Stimulated activated CD4-positive, alpha-beta T cell treated with anti-CD3 and anti-CD28 coated beads, Interleukin-2, amount 100 ng/mL, for 24 hours (primary cell): ENCODE data around the gene RPLP1.

ENCODE experiments used
- DNase-seq, 2 donors: peaks; one replicate each; pipeline ENCODE4 v3.0.0-alpha.2; 2020

Gene RPLP1

GRCh38 chr15:69452692-69453521 lies at the start of gene RPLP1:
TSS of gene RPLP1 (plus strand) at chr15:69452818. CDS start at chr15:69452949, 131 bp downstream.
- peak; percentile 94 to 95 for DNase-seq

DNA sequence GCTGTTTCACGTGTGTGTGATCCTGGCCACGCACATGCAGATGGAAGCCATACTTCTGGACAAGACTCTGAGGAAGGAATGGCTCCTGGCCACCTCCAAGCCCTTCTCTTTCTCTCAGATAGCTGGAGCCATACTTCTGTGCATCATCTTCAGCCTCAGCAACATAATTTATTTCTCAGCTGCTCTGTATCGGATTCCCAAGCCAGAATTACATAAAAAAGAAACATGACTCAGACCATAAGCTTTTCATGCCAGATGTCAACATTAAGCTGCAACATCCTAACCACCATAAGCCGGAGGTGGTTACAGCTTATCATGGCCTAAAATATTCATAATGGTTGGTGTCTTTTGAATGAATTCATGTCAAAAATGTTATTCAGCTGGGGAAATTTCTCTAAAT lies 49.0 kb upstream of the RPLP1 start:
- no peak for DNase-seq

DNA sequence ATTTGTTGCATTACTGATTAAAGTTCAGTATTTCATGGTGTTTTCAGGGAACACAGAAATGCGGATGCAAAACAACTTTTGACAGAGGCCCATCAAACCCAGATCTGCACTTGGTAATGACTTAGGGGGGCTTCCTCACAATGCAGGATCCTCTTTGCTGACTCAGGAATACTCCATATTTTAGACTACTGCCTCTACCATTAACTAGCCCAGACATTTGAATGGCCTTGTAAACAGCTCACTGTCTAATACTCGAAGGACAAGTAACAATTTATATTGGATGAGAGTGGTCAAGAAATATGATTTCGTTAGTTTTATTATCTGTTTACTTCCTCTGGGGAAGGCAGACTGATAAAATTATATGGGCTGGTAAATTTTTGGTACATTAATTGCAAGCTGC lies 47.5 kb upstream of the RPLP1 start:
- no peak for DNase-seq

DNA sequence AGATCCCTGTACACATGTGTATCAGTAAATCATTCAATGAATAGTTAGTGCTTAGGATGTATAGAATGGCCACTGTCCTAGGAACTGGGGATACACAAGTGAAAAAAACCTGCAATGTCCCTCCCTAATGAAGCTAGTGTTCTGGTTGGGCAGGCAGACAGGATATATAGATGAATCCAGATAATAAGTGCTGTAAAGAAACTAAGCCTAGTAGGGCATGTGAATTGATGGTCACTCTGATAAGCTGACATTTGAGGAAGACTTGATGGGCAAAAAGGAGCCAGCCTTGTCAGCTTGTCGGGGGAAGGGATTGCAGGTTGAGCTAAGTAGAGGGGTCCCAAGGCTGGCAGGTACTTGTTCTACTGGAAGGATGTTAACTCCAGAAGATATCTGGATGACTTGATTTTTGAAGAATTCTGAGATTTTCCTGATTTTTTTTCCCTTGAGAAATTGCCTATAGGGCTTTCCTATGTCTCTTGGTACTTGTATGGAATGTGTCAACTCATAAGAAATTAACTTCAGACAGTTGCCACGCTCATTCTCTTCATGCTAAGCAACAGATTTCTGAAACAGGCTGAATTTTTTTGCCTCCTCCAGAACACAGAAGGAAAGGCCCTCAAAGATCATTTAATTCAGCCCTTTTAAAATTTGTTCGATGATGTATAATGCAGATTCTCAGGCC lies 44.8 kb upstream of the RPLP1 start:
- no peak for DNase-seq

GRCh38 chr15:69408841-69409240 lies 43.8 kb upstream of the RPLP1 start:
- DNase-seq = no peak

DNA sequence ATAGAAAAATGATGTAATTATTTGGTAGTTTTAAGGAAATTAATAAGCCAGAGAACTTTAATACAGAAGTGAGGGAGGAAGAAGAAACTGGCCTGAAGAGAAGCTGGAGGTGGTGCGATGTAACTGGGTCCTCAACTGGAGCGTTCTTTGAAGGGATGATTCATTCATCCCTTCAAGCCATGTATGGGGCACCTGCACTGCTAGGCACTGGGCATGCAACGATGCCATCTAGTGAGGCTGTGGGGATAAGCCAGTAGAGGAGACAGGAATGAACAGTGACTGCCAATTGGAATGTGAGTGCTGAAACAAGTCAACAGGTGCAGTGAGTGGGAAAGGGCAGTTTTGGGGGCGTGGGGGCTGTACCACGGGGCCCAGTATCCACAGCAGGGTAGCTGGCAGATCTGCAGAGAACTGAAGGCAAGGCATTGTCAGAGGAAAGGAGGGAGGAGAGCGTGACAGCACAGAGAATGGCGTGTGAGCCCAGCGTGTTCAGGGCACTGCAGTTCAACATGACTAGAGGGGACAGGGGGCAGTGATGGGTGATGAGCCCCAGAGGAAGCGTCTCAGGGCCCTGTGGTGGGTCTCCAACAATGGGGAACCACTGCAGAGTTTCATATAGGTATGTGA lies 42.3 kb upstream of the RPLP1 start:
- DNase-seq = peak in 1 of 2 donors; percentile 48

- no peak for DNase-seq
Measured at GRCh38 chr15:69412274-69412673, 40.3 kb upstream of the RPLP1 start.

DNA sequence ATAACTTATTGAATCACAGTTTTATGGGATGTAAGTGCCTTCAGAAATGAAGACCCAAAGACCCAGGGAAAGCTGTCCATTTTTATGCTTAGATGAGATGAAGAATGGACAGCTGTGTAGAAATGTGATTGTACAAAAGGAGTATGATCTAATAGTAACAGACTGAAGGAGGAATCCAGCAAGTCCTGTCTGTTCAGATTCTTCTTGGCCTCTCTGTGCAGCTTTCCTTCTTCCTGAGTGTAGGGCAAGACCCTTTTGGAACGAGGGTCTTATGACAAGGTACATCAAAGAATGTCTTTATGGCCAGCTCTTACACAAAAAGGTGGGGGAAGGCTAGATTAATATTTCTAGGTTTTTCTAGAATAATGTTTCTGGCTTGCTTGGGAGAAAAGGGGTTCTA lies 39.9 kb upstream of the RPLP1 start:
- DNase-seq = no peak

- peak; percentile 92 for DNase-seq
Measured at GRCh38 chr15:69413822-69414700, 38.6 kb upstream of the RPLP1 start, which contains the start of gene KIF23. TSS of gene KIF23 (plus strand) at chr15:69414349. CDS start at chr15:69414466, 117 bp downstream.

- DNase-seq = peak in 1 of 2 donors; percentile 33
Measured at GRCh38 chr15:69414701-69415167, 37.9 kb upstream of the RPLP1 start.

DNA sequence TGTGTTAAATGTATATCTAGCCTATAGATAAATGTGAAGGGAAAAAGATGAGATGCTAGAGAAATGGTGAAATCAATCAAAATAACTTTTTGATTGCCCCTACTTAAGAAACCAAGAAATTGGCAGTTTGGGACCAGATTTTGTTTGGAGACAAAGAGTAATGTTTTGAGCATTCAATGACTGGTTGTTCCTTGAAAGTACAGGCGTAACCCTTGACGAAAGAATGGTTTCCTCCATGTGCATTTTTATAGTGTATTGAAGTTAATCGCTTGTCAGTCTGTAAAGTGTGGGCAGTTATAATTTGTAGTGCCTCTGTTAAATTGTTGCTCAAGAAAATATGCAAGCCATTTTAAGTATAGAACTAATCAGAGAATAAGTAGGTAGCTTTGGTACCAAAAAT lies 37.2 kb upstream of the RPLP1 start:
- no peak for DNase-seq

GRCh38 chr15:69417581-69417980 lies 35.0 kb upstream of the RPLP1 start:
- no peak for DNase-seq

DNA sequence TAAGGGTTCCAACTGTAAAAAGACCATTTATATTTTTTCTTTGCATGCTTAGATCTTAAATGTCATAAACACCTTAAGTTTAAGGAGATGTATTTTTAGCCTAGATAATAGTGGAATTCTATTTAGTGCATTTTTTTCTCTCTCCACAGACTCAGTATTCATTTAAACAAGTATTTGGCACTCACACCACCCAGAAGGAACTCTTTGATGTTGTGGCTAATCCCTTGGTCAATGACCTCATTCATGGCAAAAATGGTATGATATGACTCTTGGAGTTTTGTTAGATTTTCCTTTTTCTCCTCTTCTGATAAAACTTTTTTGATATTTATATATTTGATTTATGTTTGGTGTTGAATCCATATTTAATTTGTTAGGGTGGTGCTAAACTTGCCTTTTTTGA lies 31.1 kb upstream of the RPLP1 start:
- DNase-seq = no peak

GRCh38 chr15:69422336-69422895 lies 30.2 kb upstream of the RPLP1 start:
- DNase-seq = no peak

DNA sequence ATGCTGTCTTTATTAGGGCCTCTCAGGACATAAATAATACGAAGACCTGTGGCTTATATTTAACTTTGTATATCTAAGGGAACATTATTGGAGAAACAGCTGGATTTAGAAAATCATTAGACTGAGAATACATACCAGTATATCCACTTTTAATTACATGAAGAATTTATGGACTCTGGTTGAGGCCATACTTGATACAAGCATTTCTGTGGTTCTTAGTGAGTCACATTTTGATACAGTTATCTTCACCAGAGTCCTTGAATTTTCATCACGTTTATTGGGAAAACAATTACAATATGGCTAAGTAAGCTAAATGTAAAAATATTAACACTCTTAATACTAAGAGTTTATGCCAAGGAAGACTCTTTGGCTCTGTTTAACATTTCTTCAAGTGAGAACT lies 28.6 kb upstream of the RPLP1 start:
- DNase-seq = no peak

DNA sequence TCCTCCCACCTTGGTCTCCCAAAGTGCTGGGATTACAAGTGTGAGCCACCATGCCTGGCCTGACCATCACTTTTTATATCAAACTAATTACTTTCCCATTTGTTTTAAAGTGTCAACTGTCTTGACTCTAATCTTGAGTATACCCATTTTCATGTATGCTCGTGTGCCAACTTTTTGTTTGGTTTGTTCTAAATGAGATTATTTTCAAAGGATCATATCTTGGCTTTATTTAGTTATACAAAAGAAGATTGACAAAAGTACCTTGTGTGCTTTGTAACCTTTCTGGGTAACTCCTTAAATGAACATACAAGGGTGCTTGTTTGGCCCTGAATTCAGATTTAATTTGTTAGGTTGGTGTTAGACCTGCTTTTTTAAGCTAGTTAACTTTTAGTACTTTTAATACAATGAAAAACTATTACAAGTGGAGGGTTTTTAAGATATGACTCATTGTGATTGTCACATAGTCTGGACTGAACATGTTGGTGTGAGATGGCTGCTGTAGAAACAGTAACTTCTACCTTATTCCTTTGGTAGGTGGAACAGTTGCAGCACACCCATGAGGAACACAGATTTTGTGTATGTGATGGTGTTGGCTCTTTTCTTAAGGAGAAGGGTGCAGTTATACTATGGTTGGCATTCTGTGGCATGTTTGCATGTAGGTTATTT lies 27.7 kb upstream of the RPLP1 start:
- no peak for DNase-seq

DNA sequence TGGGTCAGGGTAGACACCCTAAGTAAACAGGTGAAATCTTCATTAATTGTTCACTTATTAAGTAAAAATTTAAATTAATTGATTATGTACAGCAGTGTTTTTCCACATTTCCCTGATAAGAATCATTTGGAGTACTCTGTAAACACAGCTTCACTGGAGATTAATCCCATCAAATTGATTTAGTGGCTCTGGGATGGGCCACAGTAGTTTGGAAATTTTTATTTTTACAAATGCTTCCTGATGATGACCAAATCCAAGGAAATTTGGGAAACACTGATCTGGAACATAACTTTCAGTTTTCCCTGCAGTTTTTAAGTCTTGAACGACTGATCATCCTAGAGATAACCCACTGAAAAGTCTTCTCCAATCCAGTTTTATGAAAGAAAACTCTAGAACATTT lies 18.8 kb upstream of the RPLP1 start:
- DNase-seq = no peak

- DNase-seq = no peak
Measured at GRCh38 chr15:69434238-69434637, 18.4 kb upstream of the RPLP1 start.

DNA sequence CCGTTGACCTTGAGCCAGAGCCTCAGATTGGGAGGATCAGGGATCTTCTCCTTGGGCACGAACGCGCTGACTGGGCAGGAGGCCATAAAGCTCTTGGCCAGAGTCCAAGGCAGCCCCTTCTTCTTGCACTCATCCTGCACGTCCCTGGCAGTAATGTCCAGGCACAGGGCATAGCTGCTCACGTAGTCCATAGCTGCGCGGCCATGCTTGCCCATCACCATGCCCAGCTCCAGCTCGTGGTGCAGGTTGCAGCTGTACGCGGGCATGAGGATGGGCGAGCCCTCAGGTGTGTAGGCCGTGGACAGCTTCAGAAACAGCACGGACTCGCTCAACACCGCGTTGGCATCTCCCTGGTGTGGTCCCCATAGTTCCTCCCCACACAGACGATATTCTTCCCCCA lies 17.9 kb upstream of the RPLP1 start:
- DNase-seq = no peak

DNA sequence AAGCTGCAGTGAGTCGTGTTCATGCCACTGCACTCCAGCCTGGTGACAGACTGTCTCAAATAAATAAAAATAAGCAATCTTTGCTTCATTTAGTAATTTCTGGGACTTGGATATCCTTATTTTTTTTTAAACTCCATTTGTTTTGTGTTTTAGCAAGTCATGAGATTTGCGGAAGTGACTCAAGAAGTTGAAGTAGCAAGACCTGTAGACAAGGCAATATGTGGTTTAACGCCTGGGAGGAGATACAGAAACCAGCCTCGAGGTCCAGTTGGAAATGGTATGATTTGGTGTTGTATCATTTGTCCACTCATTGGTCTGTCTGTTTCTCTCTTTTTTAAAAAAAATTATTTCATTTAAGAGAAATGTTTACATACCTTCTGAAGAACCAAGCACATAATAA lies 16.6 kb upstream of the RPLP1 start:
- DNase-seq = no peak

DNA sequence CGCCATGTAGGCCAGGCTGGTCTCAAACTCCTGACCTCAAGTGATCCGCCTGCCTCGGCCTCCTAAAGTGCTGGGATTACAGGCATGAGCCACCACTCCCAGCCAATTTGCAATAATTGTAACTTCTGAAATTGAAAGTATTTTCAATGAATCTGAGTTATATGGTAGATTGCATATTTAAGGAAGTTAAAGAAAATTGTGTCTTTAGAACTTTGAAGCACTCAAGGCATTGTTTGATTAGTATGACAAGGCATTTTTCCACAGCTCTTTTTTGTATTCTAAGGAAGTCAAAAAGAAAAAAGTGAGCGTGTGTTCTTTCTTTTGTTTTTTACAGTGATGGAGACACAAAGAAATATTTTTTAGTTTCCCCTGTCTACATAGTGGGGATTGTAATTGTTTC lies 15.7 kb upstream of the RPLP1 start:
- no peak for DNase-seq

GRCh38 chr15:69439623-69440022 lies 13.0 kb upstream of the RPLP1 start:
- no peak for DNase-seq
